WERI-Rb-1 (cell line): ENCODE measurements around the gene PPM1D.
A peak's percentile ranks its signal among the peaks of the same experiment; 100 is the strongest.
"Not testable (repeated sequence)": the region's sequence is repeated elsewhere in the genome, so short reads cannot be mapped to it uniquely, and the experiment has no call there.

ENCODE experiments used
- DNase-seq: peaks from one replicate; pipeline ENCODE4 v3.0.0-alpha.2; 2020
- H3K27ac ChIP-seq: fragments of 250-450 bp; sonication (Bioruptor Pico); 2 replicates; pipeline ENCODE4 v1.5.1; 2020; ENCODE audit warnings: mild to moderate bottlenecking, moderate library complexity
- H3K27me3 ChIP-seq: fragments of 250-450 bp; sonication (Bioruptor Pico); 2 replicates; pipeline ENCODE4 v1.5.1; 2021; ENCODE audit warnings: mild to moderate bottlenecking, low read depth, moderate library complexity; ENCODE audit not compliant: insufficient read depth, severe bottlenecking
- H3K36me3 ChIP-seq: fragments of 250-450 bp; sonication (Bioruptor Pico); 2 replicates; pipeline ENCODE4 v1.5.1; 2020; ENCODE audit warnings: mild to moderate bottlenecking, moderate library complexity
- H3K4me3 ChIP-seq: 2 replicates; pipeline ENCODE4 v1.5.1; 2011; ENCODE audit warnings: low read depth, mild to moderate bottlenecking, control low read depth, low read length
- H3K9me3 ChIP-seq: fragments of 250-450 bp; sonication (Bioruptor Pico); 2 replicates; pipeline ENCODE4 v1.5.1; 2021; ENCODE audit warnings: mild to moderate bottlenecking, moderate library complexity; ENCODE audit not compliant: severe bottlenecking
- CTCF ChIP-seq: IDR thresholded peaks from 2 replicates; pipeline ENCODE4 v1.5.1; 2011; ENCODE audit warnings: low read depth, mild to moderate bottlenecking, control low read depth, inconsistent platforms, low read length

Gene PPM1D

GRCh38 chr17:60599620-60600489, at the start of gene PPM1D:
Gene PPM1D (plus strand): TSS chr17:60600193. CDS start chr17:60600415, 222 bp downstream.
- peaks cover 31% of the 10 kb centered on the region for H3K36me3 ChIP-seq
- peak; percentile 100 for DNase-seq
- H3K4me3 ChIP-seq: peak within 1 kb of the TSS; percentile 68
- no peaks in the 10 kb centered on the region for H3K27me3 ChIP-seq
- peak within 1 kb of the TSS; percentile 99 for H3K27ac ChIP-seq
- no peaks in the 10 kb centered on the region for H3K9me3 ChIP-seq
- TF ChIP-seq CTCF: no peak

GRCh38 chr17:60552255-60552654, 47.7 kb upstream of the PPM1D start:
- H3K4me3 ChIP-seq, H3K9me3 ChIP-seq, DNase-seq, H3K27me3 ChIP-seq, H3K27ac ChIP-seq, H3K36me3 ChIP-seq: not testable (repeated sequence)

GRCh38 chr17:60554377-60554788, 45.6 kb upstream of the PPM1D start:
- Histone ChIP-seq H3K27me3 (no peaks in the 10 kb centered on the region), H3K27ac (no peak overlapping the region), H3K4me3 (no peak overlapping the region), H3K36me3 (no peaks in the 10 kb centered on the region), H3K9me3 (peaks cover 13% of the 10 kb centered on the region)
- TF ChIP-seq CTCF: no peak
- DNase-seq: no peak

GRCh38 chr17:60555786-60556185, 44.2 kb upstream of the PPM1D start:
- H3K27ac ChIP-seq: no peak overlapping the region
- peaks cover 13% of the 10 kb centered on the region for H3K9me3 ChIP-seq
- H3K36me3 ChIP-seq: no peaks in the 10 kb centered on the region
- no peaks in the 10 kb centered on the region for H3K27me3 ChIP-seq
- H3K4me3 ChIP-seq: no peak overlapping the region
- DNase-seq: no peak
- no peak for TF ChIP-seq CTCF

- no peak overlapping the region for H3K4me3 ChIP-seq
- TF ChIP-seq CTCF: no peak
- no peak for DNase-seq
- no peak overlapping the region for H3K27ac ChIP-seq
- H3K27me3 ChIP-seq: no peaks in the 10 kb centered on the region
- peaks cover 13% of the 10 kb centered on the region for H3K9me3 ChIP-seq
- H3K36me3 ChIP-seq: no peaks in the 10 kb centered on the region
Measured at GRCh38 chr17:60557805-60558204, 42.2 kb upstream of the PPM1D start.

- Histone ChIP-seq H3K36me3 (no peaks in the 10 kb centered on the region), H3K9me3 (peaks cover 11% of the 10 kb centered on the region), H3K27ac (no peak overlapping the region), H3K27me3 (no peaks in the 10 kb centered on the region), H3K4me3 (no peak overlapping the region)
- TF ChIP-seq CTCF: no peak
- no peak for DNase-seq
Measured at GRCh38 chr17:60559659-60559994, 40.4 kb upstream of the PPM1D start.
